GM12874 (cell line): ENCODE results near the gene SLC23A1.

ENCODE experiments used
- CTCF ChIP-seq: IDR thresholded peaks from 2 replicates; pipeline ENCODE4 v1.5.1; 2011; ENCODE audit warnings: low read depth, mild to moderate bottlenecking, control low read depth, low read length, moderate library complexity; ENCODE audit not compliant: insufficient read depth

The SLC23A1 gene

GRCh38 chr5:139413153-139413552, 30.1 kb upstream of the SLC23A1 start:
- TF ChIP-seq CTCF = no peak

GRCh38 chr5:139410993-139411828, 28.1 kb upstream of the SLC23A1 start:
- TF ChIP-seq CTCF = no peak

GRCh38 chr5:139410121-139410992, 27.3 kb upstream of the SLC23A1 start:
- TF ChIP-seq CTCF = no peak

- TF ChIP-seq CTCF = no peak
Observed at GRCh38 chr5:139408191-139408590, 25.1 kb upstream of the SLC23A1 start.

- TF ChIP-seq CTCF = no peak
Observed at GRCh38 chr5:139407517-139407916, 24.4 kb upstream of the SLC23A1 start.

GRCh38 chr5:139406963-139407362, 23.9 kb upstream of the SLC23A1 start:
- TF ChIP-seq CTCF = no peak

- no peak for TF ChIP-seq CTCF
Observed at GRCh38 chr5:139404484-139404840, 21.4 kb upstream of the SLC23A1 start.
